MCF 10A (cell line): ENCODE measurements around the gene ARID5A. TPM values are rescaled to one million over a fixed set of nuclear protein-coding genes. Genes with fewer than 3 reads are reported as not detected.

Experiments
- BruUV-seq: library from RNA; stranded (reverse); fragments of 400-500 nt; replicated peaks from 2 replicates; lab custom pipeline; 2021; lab: Mats Ljungman, UMichigan
- CTCF ChIA-PET: fragments of 300-600 bp; sonication (Branson Sonifier 250); formaldehyde crosslinking; extraction: SDS; loops from one replicate; lab custom pipeline; 2021; ENCODE audit warnings: antibody characterized with exemption, inconsistent platforms; lab: Yijun Ruan, JAX
- POLR2A ChIA-PET: fragments of 300-600, 350-650 bp; sonication (Branson Sonifier 250); formaldehyde crosslinking; extraction: SDS; loops from one replicate; lab custom pipeline; 2020; ENCODE audit warnings: antibody characterized with exemption, inconsistent platforms; lab: Yijun Ruan, JAX
- DNase-seq: peaks from one replicate; pipeline ENCODE4 v3.0.0-alpha.2; 2018; ENCODE audit not compliant: unreplicated experiment
- H3K27ac Mint-ChIP-seq: one replicate; pipeline ENCODE4 v1.8.0; 2022; ENCODE audit warnings: mild to moderate bottlenecking, low read depth, mixed read lengths; ENCODE audit not compliant: unreplicated experiment
- H3K27me3 Mint-ChIP-seq: one replicate; pipeline ENCODE4 v1.8.0; 2022; ENCODE audit warnings: mixed read lengths; ENCODE audit not compliant: insufficient read depth, unreplicated experiment
- H3K36me3 Mint-ChIP-seq: one replicate; pipeline ENCODE4 v1.8.0; 2022; ENCODE audit warnings: mild to moderate bottlenecking, moderate library complexity, mixed read lengths; ENCODE audit not compliant: insufficient read depth, unreplicated experiment
- H3K4me1 Mint-ChIP-seq: one replicate; pipeline ENCODE4 v1.8.0; 2022; ENCODE audit warnings: mixed read lengths; ENCODE audit not compliant: insufficient read depth, unreplicated experiment
- H3K4me3 Mint-ChIP-seq: one replicate; pipeline ENCODE4 v1.8.0; 2022; ENCODE audit warnings: mild to moderate bottlenecking, moderate library complexity, mixed read lengths; ENCODE audit not compliant: unreplicated experiment
- H3K9me3 Mint-ChIP-seq: one replicate; pipeline ENCODE4 v1.8.0; 2022; ENCODE audit warnings: mixed read lengths; ENCODE audit not compliant: unreplicated experiment
- CTCF ChIP-seq: fragments of 200-600 bp; IDR thresholded peaks from one replicate; pipeline ENCODE4 v1.8.0; 2022; ENCODE audit warnings: antibody characterized with exemption, mild to moderate bottlenecking; ENCODE audit not compliant: unreplicated experiment
- intact Hi-C: fragments of 100-400 bp; cut with micrococcal nuclease; formaldehyde crosslinking; loops from 2 replicates; pipeline ENCODE4 v1.14.1; 2022
- total RNA-seq: library from RNA; stranded (reverse); gene quantifications from 2 replicates; pipeline ENCODE4 v1.2.3, GENCODE V29; 2022

The ARID5A gene
- total RNA-seq, 1 experiment from 2014 or later = 3.4 TPM

GRCh38 chr2:96528700-96529375 lies 7.7 kb upstream of the ARID5A start:
- CTCF ChIA-PET = interaction anchor here (0.6 to 2.6 kb wide), 2 partner anchors 20 to 120 kb away, joined by 3 to 10 read pairs; no protein-coding TSS in a partner anchor
- peaks cover 15% of the 10 kb centered on the region for H3K27me3 Mint-ChIP-seq
- H3K4me3 Mint-ChIP-seq = no peak overlapping the region
- no peaks in the 10 kb centered on the region for H3K36me3 Mint-ChIP-seq
- BruUV-seq = no TSS peak
- no peaks in the 10 kb centered on the region for H3K9me3 Mint-ChIP-seq
- intact Hi-C loops = no loop called here
- no peak overlapping the region for H3K27ac Mint-ChIP-seq
- peaks cover 11% of the 10 kb centered on the region for H3K4me1 Mint-ChIP-seq
- POLR2A ChIA-PET = interaction anchor here (0.7 to 1.0 kb wide), 2 partner anchors 14 to 139 kb away, joined by 4 read pairs; no protein-coding TSS in a partner anchor
- TF ChIP-seq CTCF = no peak
- DNase-seq = no peak

- BruUV-seq = no TSS peak
- ChIA-PET CTCF (interaction anchor here (0.8 to 2.6 kb wide), 2 partner anchors 21 to 24 kb away, joined by 4 to 10 read pairs; no protein-coding TSS in a partner anchor), POLR2A (interaction anchor here (1.0 to 1.2 kb wide), 2 partner anchors 11 to 14 kb away, joined by 3 to 4 read pairs; no protein-coding TSS in a partner anchor)
- TF ChIP-seq CTCF = no peak
- intact Hi-C loops = no loop called here
- Mint-ChIP-seq H3K27ac (no peak overlapping the region), H3K27me3 (peaks cover 15% of the 10 kb centered on the region), H3K9me3 (no peaks in the 10 kb centered on the region), H3K4me3 (no peak overlapping the region), H3K4me1 (peaks cover 19% of the 10 kb centered on the region), H3K36me3 (no peaks in the 10 kb centered on the region)
- DNase-seq = no peak
These were observed 7.0 kb upstream of the ARID5A start for GRCh38 chr2:96529376-96530143.

GRCh38 chr2:96530144-96530430 lies 6.5 kb upstream of the ARID5A start:
- POLR2A ChIA-PET = interaction anchor here (1.2 kb wide), 1 partner anchor 10 kb away, joined by 3 read pairs; no protein-coding TSS in a partner anchor
- no peak overlapping the region for H3K27ac Mint-ChIP-seq
- intact Hi-C loops = no loop called here

More at GRCh38 chr2:96530144-96530430, 6.5 kb upstream of the ARID5A start:
- CTCF ChIA-PET = interaction anchor here (0.8 to 2.6 kb wide), 2 partner anchors 21 to 24 kb away, joined by 4 to 10 read pairs; no protein-coding TSS in a partner anchor
- no peak for TF ChIP-seq CTCF
- BruUV-seq = no TSS peak
- Mint-ChIP-seq H3K9me3 (no peaks in the 10 kb centered on the region), H3K4me3 (no peak overlapping the region), H3K36me3 (no peaks in the 10 kb centered on the region), H3K4me1 (peaks cover 22% of the 10 kb centered on the region), H3K27me3 (peaks cover 15% of the 10 kb centered on the region)
- no peak for DNase-seq
